Cardiac fibroblast (primary cell): Measurements from ENCODE around the gene SNTG2.

ENCODE experiments used
- DNase-seq, 2 donors: peaks; one replicate each; pipeline versions ENCODE4 v3.0.0 to v3.0.0-alpha.2; 2010; ENCODE audit warnings: low read depth in 2 of 2
- H3K4me3 ChIP-seq, 2 donors: replicated peaks in 1 of 2; 1 replicate in 1 of 2; 2 replicates in 1 of 2; pipeline ENCODE4 v1.5.1; 2011; ENCODE audit warnings: low read depth in 2 of 2, low read length in 2 of 2, mild to moderate bottlenecking in 2 of 2, moderate library complexity in 1 of 2
- CTCF ChIP-seq: IDR thresholded peaks from one replicate; pipeline ENCODE4 v1.5.1; 2011; ENCODE audit warnings: low read depth, mild to moderate bottlenecking, low read length, inconsistent platforms

SNTG2 gene

GRCh38 chr2:1366546-1367134 lies 416.0 kb downstream of the SNTG2 start:
- no peak for DNase-seq
- H3K4me3 ChIP-seq, result no peak overlapping the region
- TF ChIP-seq CTCF, result no peak

GRCh38 chr2:1367601-1368000 lies 417.0 kb downstream of the SNTG2 start:
- DNase-seq, result no peak
- H3K4me3 ChIP-seq, result no peak overlapping the region
- TF ChIP-seq CTCF, result no peak

GRCh38 chr2:1369905-1370304 lies 419.3 kb downstream of the SNTG2 start:
- TF ChIP-seq CTCF, result no peak
- H3K4me3 ChIP-seq, result no peak overlapping the region
- no peak for DNase-seq

GRCh38 chr2:1370461-1370860 lies 419.8 kb downstream of the SNTG2 start:
- no peak for DNase-seq
- TF ChIP-seq CTCF, result no peak
- H3K4me3 ChIP-seq, result no peak overlapping the region

- DNase-seq, result no peak
- H3K4me3 ChIP-seq, result no peak overlapping the region
- TF ChIP-seq CTCF, result no peak
These were observed 420.4 kb downstream of the SNTG2 start for GRCh38 chr2:1371082-1371481.

- no peak overlapping the region for H3K4me3 ChIP-seq
- DNase-seq, result no peak
- no peak for TF ChIP-seq CTCF
These were observed 423.2 kb downstream of the SNTG2 start for GRCh38 chr2:1373830-1374229.

- no peak overlapping the region for H3K4me3 ChIP-seq
- no peak for DNase-seq
- TF ChIP-seq CTCF, result no peak
These were observed 423.6 kb downstream of the SNTG2 start for GRCh38 chr2:1374287-1374686.
